Esophagus squamous epithelium (tissue), 4 donors: ENCODE results near the gene NAV2.

Experiments
- CTCF ChIP-seq, 6 experiments: fragments of 450-650 bp in 4 of 6; fragments of 200-600 bp in 2 of 6; sonication (generic) in 2 of 6; IDR thresholded peaks; one replicate each; pipeline ENCODE4 v1.5.1; 2016 to 2019; ENCODE audit warnings: antibody characterized with exemption in 6 of 6, mild to moderate bottlenecking in 4 of 6, moderate library complexity in 4 of 6
- POLR2A ChIP-seq, 4 donors: fragments of 450-650 bp; IDR thresholded peaks; one replicate each; pipeline ENCODE4 v1.6.1; 2017; ENCODE audit warnings: antibody characterized with exemption in 4 of 4, mild to moderate bottlenecking in 4 of 4, moderate library complexity in 3 of 4

GRCh38 chr11:20137637-20138036, 425.0 kb downstream of the NAV2 start:
- TF ChIP-seq CTCF (IDR thresholded peaks at IDR 0.05) (no peak), POLR2A (IDR thresholded peaks at IDR 0.05) (no peak)
